ENCODE measurements around the gene C17orf58. TPM values are rescaled to one million over a fixed set of nuclear protein-coding genes. Genes with fewer than 3 reads are reported as not detected.

C17orf58 gene
- total and polyA plus RNA-seq, 12 donors = 3.7 to 19.4 (median 10.2) TPM

GRCh38 chr17:67959510-67959909 lies 36.8 kb downstream of the C17orf58 start:
- no peak for TF ChIP-seq POLR2A (IDR thresholded peaks at IDR 0.05)
- no peak for TF ChIP-seq CTCF (IDR thresholded peaks at IDR 0.05)
- no peak for DNase-seq
- no peak overlapping the region for H3K27ac ChIP-seq
- H3K27me3 ChIP-seq = no peaks in the 10 kb centered on the region
- H3K9me3 ChIP-seq (replicated peaks in 1 of 3) = no peaks in the 10 kb centered on the region
- no peaks in the 10 kb centered on the region for H3K4me1 ChIP-seq (replicated peaks in 1 of 2)
- peaks cover 0 to 27% of the 10 kb centered on the region in 2 donors for H3K36me3 ChIP-seq (replicated peaks in 1 of 2)
- H3K4me3 ChIP-seq = no peak overlapping the region
- intact Hi-C loops (cut with DNase I) = no loop called here
- WGBS, 4 donors = 93 to 95% (median 93%) methylated on average over 3 of the region's 3 CpGs

DNA sequence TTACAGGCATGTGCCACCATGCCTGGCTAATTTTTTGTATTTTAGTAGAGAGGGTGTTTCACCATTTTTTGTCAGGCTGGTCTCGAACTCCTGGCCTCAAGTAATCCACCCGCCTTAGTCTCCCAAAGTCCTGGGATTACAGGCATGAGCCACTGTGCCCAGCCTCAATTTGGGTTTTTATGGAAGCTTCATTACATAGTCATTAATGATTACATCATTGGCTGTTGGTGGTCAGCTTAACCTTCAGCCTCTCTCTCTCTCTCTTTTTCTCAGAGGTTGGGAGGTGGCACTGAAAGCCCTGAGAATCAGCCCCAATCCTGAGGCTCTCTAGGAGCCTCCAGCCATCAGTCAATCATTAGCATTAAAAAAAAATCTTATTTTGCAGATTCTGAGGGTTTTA lies 45.3 kb downstream of the C17orf58 start:
- intact Hi-C loops (cut with DNase I) = no loop called here
- 92 to 99% (median 96%) methylated on average over 2 of the region's 2 CpGs for WGBS, 4 donors
- H3K4me3 ChIP-seq = no peak overlapping the region
- peaks cover 0 to 77% of the 10 kb centered on the region in 2 donors for H3K36me3 ChIP-seq (replicated peaks in 1 of 2)
- H3K27me3 ChIP-seq = no peaks in the 10 kb centered on the region
- TF ChIP-seq CTCF (IDR thresholded peaks at IDR 0.05) (no peak), POLR2A (IDR thresholded peaks at IDR 0.05) (no peak)
- H3K27ac ChIP-seq = no peak overlapping the region
- H3K9me3 ChIP-seq (replicated peaks in 1 of 3) = no peaks in the 10 kb centered on the region
- no peaks in the 10 kb centered on the region for H3K4me1 ChIP-seq (replicated peaks in 1 of 2)
- no peak for DNase-seq

DNA sequence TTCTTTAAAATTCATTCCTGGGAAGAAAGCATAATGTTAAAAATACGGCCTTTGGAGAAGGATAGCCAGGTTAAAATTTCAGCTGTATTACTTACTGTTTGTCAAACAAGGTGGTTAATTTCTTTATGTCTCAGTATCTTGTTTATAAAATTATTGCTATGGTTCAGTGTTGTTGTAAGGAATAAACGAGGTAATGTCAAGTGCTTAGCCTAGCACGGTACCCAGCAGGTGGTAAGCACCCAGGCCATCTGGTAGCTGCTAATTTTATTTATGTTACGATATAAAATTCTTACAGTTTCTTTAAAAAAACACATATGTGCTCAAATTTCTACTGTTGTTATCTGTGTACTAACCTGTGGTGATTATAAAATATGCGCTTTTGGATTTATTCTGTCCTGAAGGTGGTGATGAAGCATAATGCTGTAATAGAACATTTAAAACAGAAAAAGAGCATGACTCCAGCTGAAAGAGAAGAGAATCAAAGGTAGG lies 48.9 kb downstream of the C17orf58 start:
- peaks cover 0 to 5% of the 10 kb centered on the region in 2 donors for H3K4me1 ChIP-seq (replicated peaks in 1 of 2)
- WGBS, 4 donors = 93 to 94% (median 93%) methylated on average over 5 of the region's 5 CpGs
- H3K27ac ChIP-seq = no peak overlapping the region
- H3K27me3 ChIP-seq = no peaks in the 10 kb centered on the region
- intact Hi-C loops (cut with DNase I) = no loop called here
- no peak overlapping the region for H3K4me3 ChIP-seq
- TF ChIP-seq POLR2A (IDR thresholded peaks at IDR 0.05) = no peak
- TF ChIP-seq CTCF (IDR thresholded peaks at IDR 0.05) = no peak
- no peak for DNase-seq
- peaks cover 0 to 96% of the 10 kb centered on the region in 2 donors for H3K36me3 ChIP-seq (replicated peaks in 1 of 2)
- no peaks in the 10 kb centered on the region for H3K9me3 ChIP-seq (replicated peaks in 1 of 3)

DNA sequence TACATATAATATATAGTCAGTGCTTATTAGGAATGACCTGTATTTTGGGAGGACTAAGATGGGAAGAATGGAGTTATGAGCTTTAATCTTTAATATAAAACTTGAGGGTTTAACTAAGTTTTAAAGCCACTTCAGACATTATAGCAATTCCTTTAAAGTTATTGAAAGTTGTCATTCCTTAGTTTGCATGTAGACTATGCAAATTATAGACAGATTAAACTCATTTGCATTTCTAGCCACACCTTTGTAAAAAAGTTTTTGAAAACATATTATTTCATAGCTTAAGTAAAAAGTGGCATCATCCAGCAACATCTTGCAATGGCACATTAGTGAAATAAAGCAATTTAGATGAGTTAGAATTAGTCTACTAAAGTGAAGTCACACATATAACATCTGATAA lies 49.8 kb downstream of the C17orf58 start:
- Histone ChIP-seq H3K27me3 (no peaks in the 10 kb centered on the region), H3K9me3 (replicated peaks in 1 of 3) (no peaks in the 10 kb centered on the region), H3K4me3 (no peak overlapping the region), H3K36me3 (replicated peaks in 1 of 2) (peaks cover 0 to 97% of the 10 kb centered on the region in 2 donors), H3K27ac (no peak overlapping the region), H3K4me1 (replicated peaks in 1 of 2) (peaks cover 0 to 5% of the 10 kb centered on the region in 2 donors)
- TF ChIP-seq CTCF (IDR thresholded peaks at IDR 0.05) (no peak), POLR2A (IDR thresholded peaks at IDR 0.05) (no peak)
- intact Hi-C loops (cut with DNase I) = no loop called here
- no peak for DNase-seq
